GM18867 (cell line): ENCODE measurements around the gene SF3A1.
"Not testable (repeated sequence)": the region's sequence is repeated elsewhere in the genome, so short reads cannot be mapped to it uniquely, and the experiment has no call there.

Experiments used
- ATAC-seq: cut with Tn5 transposase; IDR thresholded peaks from one replicate; pipeline ENCODE4 v1.9.1; 2021; ENCODE audit warnings: mild to moderate bottlenecking, moderate library complexity; ENCODE audit not compliant: unreplicated experiment

SF3A1 gene, protein sequence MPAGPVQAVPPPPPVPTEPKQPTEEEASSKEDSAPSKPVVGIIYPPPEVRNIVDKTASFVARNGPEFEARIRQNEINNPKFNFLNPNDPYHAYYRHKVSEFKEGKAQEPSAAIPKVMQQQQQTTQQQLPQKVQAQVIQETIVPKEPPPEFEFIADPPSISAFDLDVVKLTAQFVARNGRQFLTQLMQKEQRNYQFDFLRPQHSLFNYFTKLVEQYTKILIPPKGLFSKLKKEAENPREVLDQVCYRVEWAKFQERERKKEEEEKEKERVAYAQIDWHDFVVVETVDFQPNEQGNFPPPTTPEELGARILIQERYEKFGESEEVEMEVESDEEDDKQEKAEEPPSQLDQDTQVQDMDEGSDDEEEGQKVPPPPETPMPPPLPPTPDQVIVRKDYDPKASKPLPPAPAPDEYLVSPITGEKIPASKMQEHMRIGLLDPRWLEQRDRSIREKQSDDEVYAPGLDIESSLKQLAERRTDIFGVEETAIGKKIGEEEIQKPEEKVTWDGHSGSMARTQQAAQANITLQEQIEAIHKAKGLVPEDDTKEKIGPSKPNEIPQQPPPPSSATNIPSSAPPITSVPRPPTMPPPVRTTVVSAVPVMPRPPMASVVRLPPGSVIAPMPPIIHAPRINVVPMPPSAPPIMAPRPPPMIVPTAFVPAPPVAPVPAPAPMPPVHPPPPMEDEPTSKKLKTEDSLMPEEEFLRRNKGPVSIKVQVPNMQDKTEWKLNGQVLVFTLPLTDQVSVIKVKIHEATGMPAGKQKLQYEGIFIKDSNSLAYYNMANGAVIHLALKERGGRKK

DNA sequence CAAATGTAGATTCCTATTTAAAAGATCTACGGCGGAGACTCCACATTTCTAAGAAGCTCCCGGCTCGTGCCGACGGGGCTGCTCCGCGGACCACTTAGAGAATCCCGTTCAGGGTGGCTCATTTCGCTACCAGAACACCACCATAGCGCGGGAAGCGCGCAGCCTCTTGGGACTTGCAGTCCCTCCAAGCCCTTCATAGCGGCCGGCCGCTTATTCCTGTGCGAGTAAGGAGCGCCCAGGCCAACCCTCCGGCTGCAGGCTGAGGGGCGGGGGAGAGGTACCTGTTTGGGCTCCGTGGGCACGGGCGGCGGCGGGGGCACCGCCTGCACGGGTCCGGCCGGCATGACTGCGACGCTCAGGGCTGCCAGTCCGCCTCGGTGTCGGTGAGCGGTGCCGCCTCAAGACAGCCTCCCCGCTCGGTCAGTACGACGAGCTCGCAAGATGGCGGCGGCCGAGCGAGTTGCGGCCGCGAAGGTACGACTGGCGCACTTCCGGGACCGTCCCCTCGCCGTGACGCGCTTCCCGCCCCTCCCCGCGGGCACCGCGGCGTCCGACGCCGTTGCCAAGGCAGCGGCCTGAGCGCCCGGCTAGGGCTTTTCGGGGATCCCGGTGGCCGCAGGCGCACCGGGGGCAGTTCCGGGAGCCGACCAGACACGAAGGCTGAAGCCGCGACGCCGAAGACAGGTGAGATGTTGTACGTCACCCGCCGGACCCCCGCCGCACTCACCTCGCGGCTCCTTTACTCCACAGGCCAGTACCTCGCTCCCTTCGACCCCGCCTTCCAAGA, at the start of gene SF3A1, which contains the start of gene CCDC157:
TSS of gene SF3A1 (minus strand) at position 446 of the 787 bp plus-strand sequence. CDS start at position 344, 102 bp downstream.
TSS of gene CCDC157 (plus strand) at position 559 of the 787 bp plus-strand sequence. CDS start 8,994 bp downstream, outside the sequence.
- peak; percentile 91 for ATAC-seq

DNA sequence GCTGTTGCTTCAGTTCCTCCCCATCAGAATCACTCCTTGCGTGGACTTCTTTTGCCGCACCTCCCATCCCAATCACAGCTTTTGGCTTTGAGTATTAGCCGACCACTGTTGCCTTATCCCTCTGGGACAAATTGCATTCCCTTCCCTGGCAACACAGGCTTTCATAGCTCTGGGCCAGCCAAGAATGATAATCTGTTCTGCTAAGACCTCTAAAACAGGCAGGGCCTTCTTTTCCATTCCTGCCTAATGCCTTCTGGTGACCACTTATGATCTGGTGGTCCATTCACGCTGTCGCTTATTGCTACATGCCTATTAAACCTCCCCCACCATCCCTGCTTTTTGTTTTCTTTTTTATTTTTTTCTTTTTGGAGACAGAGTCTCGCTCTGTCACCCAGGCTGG, 49.7 kb upstream of the SF3A1 start:
- no peak for ATAC-seq

DNA sequence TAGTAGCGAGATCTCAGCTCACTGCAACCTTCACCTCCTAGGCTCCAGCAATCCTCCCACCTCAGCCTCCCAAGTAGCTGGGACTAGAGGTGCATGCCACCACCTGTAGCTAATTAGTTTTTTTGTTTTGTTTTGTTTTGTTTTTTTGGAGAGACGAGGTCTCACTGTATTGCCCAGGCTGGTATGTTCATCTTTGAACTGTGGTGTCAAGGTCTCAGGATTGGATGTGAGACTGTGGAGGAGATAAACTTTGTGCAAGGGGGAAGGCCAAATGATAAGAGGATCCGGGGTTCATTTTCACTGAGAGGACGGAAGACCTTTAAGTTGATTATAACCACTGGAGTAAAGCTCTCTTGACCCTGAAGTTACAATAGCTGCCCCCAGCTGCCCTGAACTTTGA, 49.0 kb upstream of the SF3A1 start:
- ATAC-seq, result no peak

DNA sequence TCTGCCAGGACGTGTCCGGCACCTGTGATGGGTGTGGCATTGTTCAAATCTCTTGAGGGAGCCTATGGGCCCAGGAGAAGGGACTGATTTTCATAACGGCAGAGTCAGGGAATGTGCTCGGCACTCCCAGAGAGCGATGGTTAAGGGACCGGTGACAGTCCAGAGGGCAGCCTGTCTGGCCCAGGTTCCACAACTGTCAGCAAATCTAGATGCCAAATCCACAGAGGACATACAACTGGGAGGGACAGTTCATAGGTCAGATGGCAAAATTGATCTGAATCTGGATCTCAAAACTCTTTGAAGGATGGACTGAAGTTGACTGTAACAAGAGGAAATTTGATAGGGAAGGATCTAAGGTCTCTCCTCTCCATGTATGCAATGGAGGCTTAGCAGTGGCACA, 47.6 kb upstream of the SF3A1 start:
- ATAC-seq, result no peak

DNA sequence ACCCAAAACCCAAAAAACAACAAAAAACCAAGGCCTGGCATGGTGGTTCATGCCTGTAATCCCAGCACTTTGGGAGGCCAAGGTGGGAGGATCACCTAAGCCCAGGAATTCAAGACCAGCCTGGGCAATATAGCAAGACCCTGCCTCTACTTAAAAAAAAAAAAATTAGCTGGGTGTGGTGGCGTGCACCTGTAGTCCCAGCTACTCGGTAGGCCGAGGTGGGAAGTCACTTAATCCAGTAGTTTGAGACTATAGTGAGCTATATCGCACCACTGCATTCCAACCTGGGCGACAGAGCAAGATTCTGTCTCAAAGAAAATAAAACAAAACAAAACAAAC, 46.0 kb upstream of the SF3A1 start:
- ATAC-seq, result not testable (repeated sequence)

DNA sequence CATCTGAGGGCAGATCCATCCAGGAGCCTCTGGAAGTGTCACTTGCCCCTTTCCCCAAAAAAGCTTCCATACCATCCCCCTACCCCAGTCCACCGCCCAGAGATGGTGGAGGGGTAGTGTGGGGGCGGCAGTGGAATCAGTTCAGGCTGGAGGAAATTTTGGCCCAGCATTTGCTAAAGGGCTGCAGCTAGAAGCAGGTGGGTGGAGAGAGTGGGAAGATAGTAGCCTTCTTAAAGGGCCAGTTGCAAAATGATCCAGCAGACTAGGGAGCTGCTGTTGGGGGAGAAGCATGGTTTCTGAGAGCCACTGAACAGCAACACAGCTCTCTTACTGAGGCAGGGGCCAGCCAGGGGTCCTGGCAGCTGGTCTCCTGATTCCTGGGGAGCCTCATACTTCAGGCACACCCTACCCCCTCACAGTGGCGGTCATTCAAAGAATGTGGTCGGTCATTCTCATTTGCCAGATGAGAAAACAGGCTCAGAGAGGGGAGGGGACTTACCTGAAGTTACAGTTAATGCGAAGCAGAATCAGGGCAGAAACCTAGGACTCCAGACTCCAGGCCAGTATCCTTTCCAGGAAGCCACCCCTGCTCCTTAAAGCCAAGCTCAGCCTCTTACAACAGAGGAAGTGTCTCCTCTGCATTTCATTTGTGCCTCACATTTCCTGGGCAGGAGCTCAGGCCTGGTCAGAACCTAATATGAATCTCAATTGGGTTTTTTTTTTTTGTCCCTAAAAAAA, 45.5 kb upstream of the SF3A1 start:
- no peak for ATAC-seq

DNA sequence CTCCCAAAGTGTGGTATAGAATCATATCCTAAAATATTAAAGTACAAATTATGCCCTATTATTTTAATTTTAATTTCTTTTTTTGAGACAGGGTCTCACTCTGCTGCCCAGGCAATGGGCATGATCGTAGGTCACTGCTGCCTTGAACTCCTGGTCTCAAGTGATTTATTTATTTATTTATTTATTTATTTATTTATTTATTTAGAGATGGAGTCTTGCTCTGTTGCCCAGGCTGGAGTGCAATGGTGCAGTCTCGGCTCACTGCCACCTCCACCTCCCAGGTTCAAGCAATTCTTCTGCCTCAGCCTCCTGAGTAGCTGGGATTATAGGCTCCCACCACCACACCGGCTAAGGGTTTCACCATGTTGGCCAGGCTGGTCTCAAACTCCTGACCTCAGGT, 44.3 kb upstream of the SF3A1 start:
- not testable (repeated sequence) for ATAC-seq

DNA sequence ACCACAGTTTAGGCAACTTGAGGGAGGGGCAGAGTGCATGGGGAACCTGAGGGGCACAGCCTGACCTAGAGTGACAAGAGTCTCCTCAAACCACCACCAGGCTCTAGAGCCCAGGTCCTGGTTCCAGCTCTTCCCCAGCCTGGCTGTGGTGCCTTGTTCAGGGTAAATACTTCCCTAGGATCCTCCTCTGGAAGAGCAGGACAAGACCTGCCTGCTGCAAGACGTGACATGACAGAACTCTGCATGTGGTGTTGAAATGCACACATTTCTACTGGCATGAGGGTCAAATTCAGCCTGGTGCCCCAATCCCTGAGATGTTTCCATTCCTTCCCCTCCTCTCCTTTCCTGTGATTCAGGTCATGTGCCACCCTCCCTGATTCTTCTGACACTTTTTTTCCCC, 43.5 kb upstream of the SF3A1 start:
- no peak for ATAC-seq

DNA sequence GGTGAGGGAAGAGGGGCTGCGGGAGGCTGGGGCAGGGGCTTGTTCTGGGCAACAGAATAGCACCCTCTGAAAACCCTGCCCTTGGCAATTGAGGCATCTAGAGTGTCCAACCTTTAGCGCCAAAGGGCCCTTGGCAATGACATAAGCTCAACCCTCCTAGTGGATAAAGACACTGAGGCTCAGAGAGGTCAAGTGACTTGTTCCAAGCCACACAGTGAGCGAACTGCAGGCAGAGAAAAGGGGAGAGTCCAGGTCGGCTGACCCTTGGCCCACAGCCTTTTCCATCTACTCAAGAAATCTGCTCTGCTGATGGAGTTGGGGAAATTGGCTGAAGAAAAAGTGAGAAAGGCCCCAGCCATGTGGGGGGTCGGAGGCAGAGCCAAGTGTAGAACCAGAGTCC, 43.0 kb upstream of the SF3A1 start:
- no peak for ATAC-seq

DNA sequence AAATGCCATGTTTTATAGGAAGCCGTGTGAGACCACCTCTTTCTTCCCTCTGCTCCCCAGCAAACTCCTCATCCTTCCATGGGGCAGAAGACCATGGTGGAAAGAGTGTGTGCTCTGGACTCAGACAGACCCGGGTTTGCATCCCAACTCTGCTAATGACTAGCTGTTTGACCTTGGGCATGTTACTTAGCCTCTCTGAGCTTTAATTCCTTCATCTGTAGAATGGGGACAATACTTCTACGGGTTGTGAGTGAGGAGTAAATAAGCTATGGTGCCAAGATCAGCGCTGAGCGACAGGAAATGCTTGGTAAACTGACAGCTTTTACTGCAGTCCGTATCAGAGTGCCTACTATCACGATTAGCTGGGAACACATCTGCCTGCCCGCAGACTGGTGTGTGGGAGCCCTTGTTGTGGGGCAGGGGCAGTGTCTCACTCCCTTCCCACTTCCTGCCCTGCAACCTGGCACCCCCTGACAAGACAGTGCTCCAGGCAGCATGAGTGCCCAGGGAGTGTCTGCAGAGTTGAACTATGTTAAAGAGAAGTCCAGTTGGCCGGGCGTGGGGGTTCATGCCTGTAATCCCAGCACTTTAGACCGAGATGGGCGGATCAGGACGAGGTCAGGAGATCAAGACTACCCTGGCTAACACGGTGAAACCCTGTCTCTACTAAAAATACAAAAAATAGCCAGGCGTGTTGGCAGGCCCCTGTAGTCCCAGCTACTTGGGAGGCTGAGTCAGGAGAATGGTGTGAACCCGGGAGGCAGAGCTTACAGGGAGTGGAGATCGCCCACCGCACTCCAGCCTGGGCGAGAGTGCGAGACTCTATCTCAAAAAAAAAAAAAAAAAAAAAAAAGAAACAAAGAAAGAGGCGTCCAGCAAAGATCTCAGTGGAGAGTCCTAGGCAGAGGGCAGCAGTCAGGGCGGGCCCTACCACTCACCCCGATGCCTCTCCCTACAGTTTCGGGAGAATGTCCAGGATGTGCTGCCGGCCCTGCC, 42.3 kb upstream of the SF3A1 start:
- no peak for ATAC-seq

DNA sequence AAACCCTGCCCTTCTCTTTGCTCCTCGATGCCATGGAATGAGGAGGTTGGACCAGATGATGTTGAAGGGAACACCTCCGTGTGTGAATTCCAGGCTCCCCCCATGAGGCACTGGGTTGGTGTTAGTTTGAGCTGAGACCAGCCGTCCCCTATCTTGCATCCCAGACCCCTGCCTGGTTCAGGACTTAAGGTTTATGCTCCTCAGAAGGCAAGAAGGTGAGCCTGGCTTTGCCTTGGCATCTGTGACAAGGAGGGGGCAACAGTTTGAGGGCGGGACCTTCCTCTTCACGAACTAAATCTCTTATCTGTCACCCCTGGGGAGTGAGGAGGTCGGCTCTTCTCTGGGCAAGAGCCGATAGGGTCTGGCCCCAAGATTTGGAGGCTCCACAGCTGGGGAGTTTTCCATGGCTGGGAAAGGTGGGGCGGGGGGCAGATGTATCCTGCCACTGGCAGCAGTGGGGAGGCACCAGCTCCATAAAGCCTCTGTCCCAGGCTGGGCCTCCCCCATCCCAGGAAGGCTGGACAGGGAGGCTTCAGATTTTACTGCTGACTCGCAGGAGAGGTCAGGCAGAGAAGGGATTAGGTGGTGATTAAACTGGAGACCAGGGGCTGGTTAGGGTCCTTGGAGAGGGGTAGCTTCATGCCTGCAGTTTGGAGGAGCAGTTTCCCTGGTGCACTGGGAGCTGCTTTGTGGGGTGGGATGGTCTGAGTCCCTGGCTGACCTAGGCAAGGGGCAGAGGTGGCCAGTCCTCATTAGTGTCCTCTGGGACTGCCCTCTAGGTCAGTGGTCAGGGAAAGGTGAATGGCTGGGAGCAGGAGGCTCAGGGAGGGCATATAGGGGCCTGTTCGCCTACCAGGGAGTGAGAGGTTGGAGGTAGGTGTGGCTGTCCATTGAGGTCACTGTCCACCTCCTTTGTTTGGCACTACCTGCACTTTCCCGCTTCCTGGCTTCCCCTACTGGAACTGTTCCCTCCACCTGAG, 41.3 kb upstream of the SF3A1 start:
- no peak for ATAC-seq

DNA sequence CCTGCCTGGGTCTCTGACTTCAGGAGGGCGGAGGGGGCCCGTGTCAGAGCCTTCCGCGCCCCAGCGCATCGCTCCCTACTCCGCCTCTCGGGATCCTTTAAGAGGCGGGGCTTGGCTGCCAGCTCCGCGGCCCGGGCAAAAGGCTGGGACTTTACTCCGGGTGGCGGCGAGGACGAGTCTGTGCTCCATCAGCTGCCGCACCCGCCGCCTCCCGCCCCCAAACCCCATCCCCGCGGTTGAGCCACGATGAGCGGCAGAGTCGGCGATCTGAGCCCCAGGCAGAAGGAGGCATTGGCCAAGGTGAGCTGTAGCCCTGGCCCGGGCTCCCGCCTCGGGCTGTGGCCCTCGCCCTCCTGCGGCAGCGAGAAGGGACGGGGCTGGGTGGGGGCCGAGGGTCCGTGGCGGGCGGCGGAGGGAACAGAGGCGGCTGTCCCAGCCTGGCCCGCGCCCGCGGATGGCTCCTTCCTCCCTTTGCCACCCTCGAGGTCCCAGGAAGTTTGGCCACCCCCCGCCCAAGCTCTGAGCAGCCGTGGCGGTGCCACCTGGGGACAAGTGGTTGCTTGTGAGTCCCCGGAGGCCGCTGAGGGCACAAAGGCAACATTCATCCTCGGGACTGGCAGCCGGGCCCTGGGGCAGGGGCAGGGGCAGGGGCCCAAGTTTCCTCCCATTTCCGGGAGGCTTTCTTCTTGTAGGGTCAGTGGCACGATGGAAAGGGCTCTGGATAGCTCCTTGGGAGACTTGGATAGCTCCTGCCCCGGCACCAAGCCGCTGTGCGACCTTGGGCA, 40.4 kb upstream of the SF3A1 start, which contains the start of gene SEC14L2:
TSS of gene SEC14L2 (plus strand) at position 148 of the 785 bp plus-strand sequence. CDS start at position 247, 99 bp downstream.
- ATAC-seq, result no peak

DNA sequence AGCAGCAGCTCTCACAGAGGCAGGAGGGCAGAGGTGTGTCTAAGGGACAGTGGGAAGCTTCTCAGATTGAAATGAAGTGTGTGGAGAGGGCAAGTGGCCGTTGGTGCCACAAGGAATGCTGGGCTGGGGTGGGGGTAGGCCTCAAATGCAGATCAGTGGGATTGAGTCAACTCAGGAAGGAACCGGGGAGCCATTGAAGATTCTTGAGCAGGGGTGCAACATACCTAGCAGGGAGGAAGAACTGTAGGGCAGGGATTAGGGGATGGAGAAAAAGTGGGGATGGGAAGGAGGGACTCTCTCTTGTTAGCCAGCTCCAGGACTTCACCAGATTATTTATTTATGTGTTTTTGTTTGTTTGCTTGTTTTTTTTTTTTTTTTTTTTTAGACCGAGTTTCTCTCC, 37.2 kb upstream of the SF3A1 start:
- ATAC-seq, result no peak

DNA sequence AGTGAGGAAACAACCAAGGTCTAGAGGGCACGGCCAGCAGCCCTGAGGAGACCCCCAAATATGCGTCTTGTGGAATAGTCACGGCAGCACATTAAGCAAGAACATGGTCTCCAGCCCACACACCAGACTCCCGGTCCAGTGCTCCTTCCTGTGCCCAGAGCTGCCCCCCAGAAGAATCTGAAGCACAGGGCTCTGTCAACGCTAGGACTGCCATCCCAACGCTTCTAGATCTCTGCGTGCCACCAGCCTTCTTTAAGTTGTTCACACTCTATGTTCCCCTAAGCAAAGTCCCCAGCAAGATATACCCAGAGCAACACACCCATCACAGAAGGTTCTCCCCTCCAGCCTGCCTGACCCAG, 36.6 kb upstream of the SF3A1 start:
- ATAC-seq, result no peak

DNA sequence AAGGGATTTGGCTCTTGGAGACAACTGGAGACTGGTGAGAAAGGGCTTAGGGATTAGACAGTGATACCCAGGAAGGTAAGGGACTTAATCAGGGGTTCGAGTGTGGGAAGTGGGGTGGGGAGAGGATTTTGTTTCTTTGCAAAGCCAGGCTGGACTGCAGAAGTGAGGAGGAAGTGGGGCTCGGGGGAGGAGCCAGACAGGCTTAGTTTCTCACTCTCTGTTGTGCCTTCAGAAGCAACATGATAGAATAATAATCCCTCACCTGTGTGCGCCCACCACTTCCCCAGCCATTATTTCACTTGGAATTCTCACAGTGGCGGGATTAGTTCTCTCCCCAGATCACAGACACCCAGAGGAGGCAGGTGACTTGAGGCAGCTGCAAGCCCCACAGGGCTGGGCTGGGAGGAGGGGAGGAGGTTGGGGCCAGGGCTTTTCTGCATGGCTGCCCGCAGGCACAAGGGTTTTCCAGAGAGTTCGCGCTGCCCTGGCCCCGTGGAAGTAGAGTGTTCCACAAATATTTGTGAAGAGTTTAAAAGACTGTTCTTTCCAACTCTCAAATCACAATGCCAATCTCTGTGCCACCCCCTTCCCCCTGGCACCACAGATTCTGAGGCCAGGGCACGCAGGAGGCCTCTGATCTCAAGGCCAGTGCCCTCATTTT, 36.1 kb upstream of the SF3A1 start:
- ATAC-seq, result no peak

DNA sequence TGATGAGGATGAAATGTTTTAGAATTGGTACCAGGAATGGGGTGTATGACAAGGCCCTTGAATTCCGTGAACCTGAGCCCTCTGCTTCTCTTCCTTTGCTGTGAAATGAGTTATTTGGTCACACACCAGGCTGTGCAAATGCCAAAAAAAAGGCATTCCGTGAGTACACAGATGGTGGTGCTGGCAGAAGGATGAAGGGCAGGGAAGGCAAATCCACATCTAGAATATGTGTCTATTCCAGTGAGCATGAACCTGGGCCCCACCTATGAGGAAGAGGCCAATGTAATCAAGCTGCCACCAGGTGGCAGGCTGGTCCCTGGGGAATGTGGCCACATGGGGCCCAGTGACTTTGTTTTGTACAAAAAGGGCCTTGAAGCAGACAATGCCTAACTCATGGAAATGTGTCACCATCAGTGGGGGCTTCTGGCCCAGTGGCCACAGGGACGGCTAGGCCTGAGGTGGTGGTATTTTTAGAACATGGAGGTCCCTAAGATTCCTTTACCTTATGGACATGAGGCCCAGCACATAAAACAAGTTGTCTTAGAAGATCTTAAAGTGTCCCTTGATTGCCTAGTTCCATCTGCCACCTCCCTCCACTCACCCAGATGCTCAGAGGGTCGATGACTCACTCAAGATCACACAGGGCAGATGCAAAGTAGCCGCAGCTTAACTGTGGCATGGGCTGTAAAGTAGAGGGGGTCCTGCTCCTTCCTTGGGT, 34.4 kb upstream of the SF3A1 start:
- ATAC-seq, result no peak
